Esophagus muscularis mucosa (tissue), 4 donors: Measurements from ENCODE around the gene LMO2.

Experiments used
- CTCF ChIP-seq, 3 experiments: fragments of 200-600 bp in 2 of 3; fragments of 450-650 bp in 1 of 3; sonication (generic) in 2 of 3; IDR thresholded peaks; one replicate each; pipeline ENCODE4 v1.5.1; 2017 to 2019; ENCODE audit warnings: antibody characterized with exemption in 3 of 3, mild to moderate bottlenecking in 2 of 3, moderate library complexity in 1 of 3
- EP300 ChIP-seq: sonication (generic); formaldehyde crosslinking; IDR thresholded peaks from one replicate; pipeline ENCODE4 v1.6.1; 2017; ENCODE audit warnings: antibody characterized with exemption
- POLR2A ChIP-seq: fragments of 450-650 bp; IDR thresholded peaks from one replicate; pipeline ENCODE4 v1.6.1; 2017; ENCODE audit warnings: antibody characterized with exemption, moderate library complexity, mild to moderate bottlenecking, low read depth
- POLR2AphosphoS5 ChIP-seq, 2 donors: sonication (generic); formaldehyde crosslinking; IDR thresholded peaks; one replicate each; pipeline ENCODE4 v1.6.1; 2017; ENCODE audit warnings: antibody characterized with exemption in 2 of 2

DNA sequence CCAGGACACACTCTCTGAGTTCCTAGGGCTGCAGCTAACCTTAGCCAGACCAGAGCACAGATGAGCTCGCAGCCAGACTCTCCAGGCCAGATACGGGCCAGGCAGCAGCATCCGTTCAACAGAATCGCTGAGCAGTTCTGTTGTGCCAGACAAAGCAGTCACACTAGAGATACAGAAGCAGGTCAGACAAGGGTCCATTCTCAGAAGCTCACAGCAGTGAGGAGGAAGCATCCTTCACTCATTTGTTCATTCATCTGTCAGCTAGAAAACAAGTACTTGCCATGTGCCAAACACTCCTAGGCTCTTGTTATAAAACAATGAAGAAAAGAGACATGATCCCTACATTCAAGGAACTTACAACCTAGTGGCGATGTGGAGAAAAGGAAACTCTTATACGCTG is 2.6 kb downstream of the LMO2 start:
- no peak for TF ChIP-seq CTCF (IDR thresholded peaks at IDR 0.05)
- no peak for TF ChIP-seq EP300
- no peak for TF ChIP-seq POLR2A
- TF ChIP-seq POLR2AphosphoS5 (IDR thresholded peaks at IDR 0.05): no peak
